ENCODE measurements around the gene UBXN1. TPM values are rescaled to one million over a fixed set of nuclear protein-coding genes. Genes with fewer than 3 reads are reported as not detected.

Gene UBXN1
- total and polyA plus RNA-seq, 2 donors from 2014 or later: 89.2 to 139 TPM

DNA sequence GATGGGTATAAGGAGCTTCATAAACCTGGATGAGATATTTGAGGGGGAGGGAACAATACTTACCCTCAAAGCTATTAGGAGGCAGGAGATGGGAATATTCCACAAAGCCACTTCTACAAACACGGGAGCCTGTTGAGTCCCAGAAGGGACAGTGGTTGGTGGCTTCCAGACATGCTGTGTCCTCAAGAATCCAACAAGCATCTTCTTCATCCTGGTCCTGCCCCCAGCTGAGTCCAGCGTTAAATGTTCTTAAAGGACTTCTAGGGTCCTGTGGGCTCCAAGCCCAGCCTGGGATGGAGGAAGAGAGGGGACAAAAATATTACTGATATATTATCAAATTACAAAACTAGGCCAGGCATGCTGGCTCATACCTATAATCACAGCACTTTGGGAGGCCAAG is 11.4 kb downstream of the UBXN1 start:
- intact Hi-C loops (cut with DNase I): no loop called here
- Histone ChIP-seq H3K4me3 (ENCODE audit: low read length in 3 of 3) (no peak overlapping the region), H3K27me3 (ENCODE audit: control insufficient read depth, insufficient read depth, low read length) (no peaks in the 10 kb centered on the region), H3K36me3 (ENCODE audit: control insufficient read depth in 2 of 3, insufficient read depth in 3 of 3, low read length in 3 of 3) (no peaks in the 10 kb centered on the region), H3K9ac (ENCODE audit: low read length in 3 of 3) (no peak overlapping the region), H3K27ac (ENCODE audit: low read depth in 2 of 2, low read length in 2 of 2) (no peak overlapping the region), H3K4me1 (ENCODE audit: control insufficient read depth in 2 of 3, insufficient read depth in 2 of 3, low read depth in 1 of 3, low read length in 3 of 3) (peaks cover 2 to 16% (median 14%) of the 10 kb centered on the region in 3 donors), H3K9me3 (ENCODE audit: control insufficient read depth in 2 of 3, insufficient read depth in 1 of 3, low read length in 3 of 3) (no peaks in the 10 kb centered on the region)
- no peak for FAIRE-seq
- DNase-seq: no peak
- TF ChIP-seq, protein P1, sequence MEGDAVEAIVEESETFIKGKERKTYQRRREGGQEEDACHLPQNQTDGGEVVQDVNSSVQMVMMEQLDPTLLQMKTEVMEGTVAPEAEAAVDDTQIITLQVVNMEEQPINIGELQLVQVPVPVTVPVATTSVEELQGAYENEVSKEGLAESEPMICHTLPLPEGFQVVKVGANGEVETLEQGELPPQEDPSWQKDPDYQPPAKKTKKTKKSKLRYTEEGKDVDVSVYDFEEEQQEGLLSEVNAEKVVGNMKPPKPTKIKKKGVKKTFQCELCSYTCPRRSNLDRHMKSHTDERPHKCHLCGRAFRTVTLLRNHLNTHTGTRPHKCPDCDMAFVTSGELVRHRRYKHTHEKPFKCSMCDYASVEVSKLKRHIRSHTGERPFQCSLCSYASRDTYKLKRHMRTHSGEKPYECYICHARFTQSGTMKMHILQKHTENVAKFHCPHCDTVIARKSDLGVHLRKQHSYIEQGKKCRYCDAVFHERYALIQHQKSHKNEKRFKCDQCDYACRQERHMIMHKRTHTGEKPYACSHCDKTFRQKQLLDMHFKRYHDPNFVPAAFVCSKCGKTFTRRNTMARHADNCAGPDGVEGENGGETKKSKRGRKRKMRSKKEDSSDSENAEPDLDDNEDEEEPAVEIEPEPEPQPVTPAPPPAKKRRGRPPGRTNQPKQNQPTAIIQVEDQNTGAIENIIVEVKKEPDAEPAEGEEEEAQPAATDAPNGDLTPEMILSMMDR (IDR thresholded peaks at IDR 0.05; ENCODE audit: borderline replicate concordance, extremely low read depth, insufficient read depth): no peak

- peak overlapping the region; percentile 87 to 94 (median 93) for H3K4me3 ChIP-seq (ENCODE audit: low read length in 3 of 3)
- H3K4me1 ChIP-seq (ENCODE audit: control insufficient read depth in 2 of 3, insufficient read depth in 2 of 3, low read depth in 1 of 3, low read length in 3 of 3): peaks cover 2 to 16% (median 14%) of the 10 kb centered on the region in 3 donors
- peak overlapping the region; percentile 73 to 93 (median 90) for H3K9ac ChIP-seq (ENCODE audit: low read length in 3 of 3)
- DNase-seq: peak in 2 of 5 donors; percentile 52 to 79
- intact Hi-C loops (cut with DNase I): no loop called here
- H3K36me3 ChIP-seq (ENCODE audit: control insufficient read depth in 2 of 3, insufficient read depth in 3 of 3, low read length in 3 of 3): no peaks in the 10 kb centered on the region
- no peaks in the 10 kb centered on the region for H3K27me3 ChIP-seq (ENCODE audit: control insufficient read depth, insufficient read depth, low read length)
- no peaks in the 10 kb centered on the region for H3K9me3 ChIP-seq (ENCODE audit: control insufficient read depth in 2 of 3, insufficient read depth in 1 of 3, low read length in 3 of 3)
- peak overlapping the region; percentile 79 to 89 for H3K27ac ChIP-seq (ENCODE audit: low read depth in 2 of 2, low read length in 2 of 2)
- FAIRE-seq: no peak
- TF ChIP-seq, protein P1 (IDR thresholded peaks at IDR 0.05; ENCODE audit: borderline replicate concordance, extremely low read depth, insufficient read depth): no peak
Measured at GRCh38 chr11:62666259-62666926, 12.5 kb downstream of the UBXN1 start.

- Histone ChIP-seq H3K9me3 (ENCODE audit: control insufficient read depth in 2 of 3, insufficient read depth in 1 of 3, low read length in 3 of 3) (no peaks in the 10 kb centered on the region), H3K27me3 (ENCODE audit: control insufficient read depth, insufficient read depth, low read length) (no peaks in the 10 kb centered on the region), H3K27ac (ENCODE audit: low read depth in 2 of 2, low read length in 2 of 2) (peak overlapping the region; percentile 79 to 89), H3K4me3 (ENCODE audit: low read length in 3 of 3) (peak overlapping the region; percentile 87 to 94 (median 93)), H3K9ac (ENCODE audit: low read length in 3 of 3) (peak overlapping the region; percentile 73 to 93 (median 90)), H3K4me1 (ENCODE audit: control insufficient read depth in 2 of 3, insufficient read depth in 2 of 3, low read depth in 1 of 3, low read length in 3 of 3) (peaks cover 2 to 16% (median 11%) of the 10 kb centered on the region in 3 donors), H3K36me3 (ENCODE audit: control insufficient read depth in 2 of 3, insufficient read depth in 3 of 3, low read length in 3 of 3) (no peaks in the 10 kb centered on the region)
- no peak for FAIRE-seq
- DNase-seq: peak in 4 of 5 donors; percentile 83 to 87 (median 84)
- intact Hi-C loops (cut with DNase I): no loop called here
- TF ChIP-seq, protein P1 (IDR thresholded peaks at IDR 0.05; ENCODE audit: borderline replicate concordance, extremely low read depth, insufficient read depth): no peak
Measured at GRCh38 chr11:62665599-62666258, 13.1 kb downstream of the UBXN1 start.
